ENCODE data around the gene APH1B.
"Not testable (repeated sequence)": the region's sequence is repeated elsewhere in the genome, so short reads cannot be mapped to it uniquely, and the experiment has no call there.

The APH1B gene

GRCh38 chr15:63277038-63277892, at the start of gene APH1B:
Gene APH1B (plus strand): TSS chr15:63277605. CDS start chr15:63277624, 19 bp downstream.
- H3K27ac ChIP-seq (ENCODE audit: low read depth, low read length) = peak within 1 kb of the TSS; percentile 81
- peaks cover 5% of the 10 kb centered on the region for H3K4me1 ChIP-seq (ENCODE audit: control insufficient read depth, insufficient read depth, low read length)
- peak within 1 kb of the TSS; percentile 73 for H3K9ac ChIP-seq (ENCODE audit: low read length)
- H3K27me3 ChIP-seq (ENCODE audit: control insufficient read depth, insufficient read depth, low read length) = no peaks in the 10 kb centered on the region
- H3K4me3 ChIP-seq (ENCODE audit: low read length) = peak within 1 kb of the TSS; percentile 75
- no peaks in the 10 kb centered on the region for H3K36me3 ChIP-seq (ENCODE audit: control insufficient read depth, insufficient read depth, low read length)

GRCh38 chr15:63227689-63228088, 49.7 kb upstream of the APH1B start:
- H3K36me3 ChIP-seq (ENCODE audit: control insufficient read depth, insufficient read depth, low read length) = no peaks in the 10 kb centered on the region
- no peak overlapping the region for H3K4me3 ChIP-seq (ENCODE audit: low read length)
- no peak overlapping the region for H3K27ac ChIP-seq (ENCODE audit: low read depth, low read length)
- peaks cover 2% of the 10 kb centered on the region for H3K4me1 ChIP-seq (ENCODE audit: control insufficient read depth, insufficient read depth, low read length)
- H3K9ac ChIP-seq (ENCODE audit: low read length) = no peak overlapping the region
- H3K27me3 ChIP-seq (ENCODE audit: control insufficient read depth, insufficient read depth, low read length) = no peaks in the 10 kb centered on the region

GRCh38 chr15:63231206-63231605, 46.2 kb upstream of the APH1B start:
- Histone ChIP-seq H3K4me3 (ENCODE audit: low read length) (no peak overlapping the region), H3K27me3 (ENCODE audit: control insufficient read depth, insufficient read depth, low read length) (no peaks in the 10 kb centered on the region), H3K27ac (ENCODE audit: low read depth, low read length) (no peak overlapping the region), H3K4me1 (ENCODE audit: control insufficient read depth, insufficient read depth, low read length) (peaks cover 9% of the 10 kb centered on the region), H3K36me3 (ENCODE audit: control insufficient read depth, insufficient read depth, low read length) (no peaks in the 10 kb centered on the region), H3K9ac (ENCODE audit: low read length) (no peak overlapping the region)

- no peak overlapping the region for H3K4me3 ChIP-seq (ENCODE audit: low read length)
- no peaks in the 10 kb centered on the region for H3K27me3 ChIP-seq (ENCODE audit: control insufficient read depth, insufficient read depth, low read length)
- no peak overlapping the region for H3K9ac ChIP-seq (ENCODE audit: low read length)
- no peaks in the 10 kb centered on the region for H3K36me3 ChIP-seq (ENCODE audit: control insufficient read depth, insufficient read depth, low read length)
- H3K27ac ChIP-seq (ENCODE audit: low read depth, low read length) = no peak overlapping the region
- H3K4me1 ChIP-seq (ENCODE audit: control insufficient read depth, insufficient read depth, low read length) = peaks cover 9% of the 10 kb centered on the region
Observed at GRCh38 chr15:63231706-63232105, 45.7 kb upstream of the APH1B start.

- Histone ChIP-seq H3K27ac (ENCODE audit: low read depth, low read length) (no peak overlapping the region), H3K9ac (ENCODE audit: low read length) (no peak overlapping the region), H3K27me3 (ENCODE audit: control insufficient read depth, insufficient read depth, low read length) (no peaks in the 10 kb centered on the region), H3K36me3 (ENCODE audit: control insufficient read depth, insufficient read depth, low read length) (no peaks in the 10 kb centered on the region), H3K4me3 (ENCODE audit: low read length) (no peak overlapping the region), H3K4me1 (ENCODE audit: control insufficient read depth, insufficient read depth, low read length) (peaks cover 7% of the 10 kb centered on the region)
Observed at GRCh38 chr15:63232405-63232804, 45.0 kb upstream of the APH1B start.

- Histone ChIP-seq H3K27ac (ENCODE audit: low read depth, low read length) (no peak overlapping the region), H3K4me1 (ENCODE audit: control insufficient read depth, insufficient read depth, low read length) (peaks cover 7% of the 10 kb centered on the region), H3K4me3 (ENCODE audit: low read length) (no peak overlapping the region), H3K27me3 (ENCODE audit: control insufficient read depth, insufficient read depth, low read length) (no peaks in the 10 kb centered on the region), H3K36me3 (ENCODE audit: control insufficient read depth, insufficient read depth, low read length) (no peaks in the 10 kb centered on the region), H3K9ac (ENCODE audit: low read length) (no peak overlapping the region)
Observed at GRCh38 chr15:63232943-63233342, 44.5 kb upstream of the APH1B start.

- Histone ChIP-seq H3K36me3 (ENCODE audit: control insufficient read depth, insufficient read depth, low read length) (no peaks in the 10 kb centered on the region), H3K27me3 (ENCODE audit: control insufficient read depth, insufficient read depth, low read length) (no peaks in the 10 kb centered on the region), H3K4me3 (ENCODE audit: low read length) (no peak overlapping the region), H3K4me1 (ENCODE audit: control insufficient read depth, insufficient read depth, low read length) (peaks cover 7% of the 10 kb centered on the region), H3K9ac (ENCODE audit: low read length) (no peak overlapping the region), H3K27ac (ENCODE audit: low read depth, low read length) (peak overlapping the region; percentile 24)
Observed at GRCh38 chr15:63233667-63234423, 43.6 kb upstream of the APH1B start.

DNA sequence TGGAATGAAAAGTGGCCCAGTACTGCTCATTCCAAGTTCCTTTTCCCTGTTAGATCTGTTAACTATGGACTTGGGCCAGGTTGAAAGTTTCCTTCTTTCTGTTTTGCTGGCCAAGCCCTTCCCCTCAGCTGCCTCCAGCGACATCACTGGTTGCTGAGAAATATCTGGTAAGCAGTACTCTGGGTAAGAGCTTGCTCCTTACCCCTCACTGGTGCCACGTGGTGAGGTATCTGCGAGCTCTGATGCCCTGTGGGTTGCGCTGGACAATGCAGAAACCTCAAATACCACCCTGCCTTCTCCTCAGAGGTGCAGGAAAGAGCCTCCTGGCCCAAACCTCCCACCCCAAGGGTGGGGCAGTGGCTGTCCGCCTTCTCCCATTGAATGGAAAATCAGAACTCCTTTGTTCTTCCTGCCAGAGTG, 42.9 kb upstream of the APH1B start:
- peak overlapping the region; percentile 24 for H3K27ac ChIP-seq (ENCODE audit: low read depth, low read length)
- H3K36me3 ChIP-seq (ENCODE audit: control insufficient read depth, insufficient read depth, low read length) = no peaks in the 10 kb centered on the region
- H3K9ac ChIP-seq (ENCODE audit: low read length) = no peak overlapping the region
- no peak overlapping the region for H3K4me3 ChIP-seq (ENCODE audit: low read length)
- no peaks in the 10 kb centered on the region for H3K27me3 ChIP-seq (ENCODE audit: control insufficient read depth, insufficient read depth, low read length)
- H3K4me1 ChIP-seq (ENCODE audit: control insufficient read depth, insufficient read depth, low read length) = peaks cover 7% of the 10 kb centered on the region

GRCh38 chr15:63236272-63236671, 41.1 kb upstream of the APH1B start:
- H3K4me1 ChIP-seq (ENCODE audit: control insufficient read depth, insufficient read depth, low read length) = peaks cover 7% of the 10 kb centered on the region
- no peak overlapping the region for H3K27ac ChIP-seq (ENCODE audit: low read depth, low read length)
- H3K4me3 ChIP-seq (ENCODE audit: low read length) = no peak overlapping the region
- H3K36me3 ChIP-seq (ENCODE audit: control insufficient read depth, insufficient read depth, low read length) = no peaks in the 10 kb centered on the region
- H3K9ac ChIP-seq (ENCODE audit: low read length) = no peak overlapping the region
- no peaks in the 10 kb centered on the region for H3K27me3 ChIP-seq (ENCODE audit: control insufficient read depth, insufficient read depth, low read length)

GRCh38 chr15:63237086-63237485, 40.3 kb upstream of the APH1B start:
- not testable (repeated sequence) for H3K36me3 ChIP-seq (ENCODE audit: control insufficient read depth, insufficient read depth, low read length); H3K27ac ChIP-seq (ENCODE audit: low read depth, low read length); H3K27me3 ChIP-seq (ENCODE audit: control insufficient read depth, insufficient read depth, low read length); H3K4me1 ChIP-seq (ENCODE audit: control insufficient read depth, insufficient read depth, low read length); H3K4me3 ChIP-seq (ENCODE audit: low read length); H3K9ac ChIP-seq (ENCODE audit: low read length)

DNA sequence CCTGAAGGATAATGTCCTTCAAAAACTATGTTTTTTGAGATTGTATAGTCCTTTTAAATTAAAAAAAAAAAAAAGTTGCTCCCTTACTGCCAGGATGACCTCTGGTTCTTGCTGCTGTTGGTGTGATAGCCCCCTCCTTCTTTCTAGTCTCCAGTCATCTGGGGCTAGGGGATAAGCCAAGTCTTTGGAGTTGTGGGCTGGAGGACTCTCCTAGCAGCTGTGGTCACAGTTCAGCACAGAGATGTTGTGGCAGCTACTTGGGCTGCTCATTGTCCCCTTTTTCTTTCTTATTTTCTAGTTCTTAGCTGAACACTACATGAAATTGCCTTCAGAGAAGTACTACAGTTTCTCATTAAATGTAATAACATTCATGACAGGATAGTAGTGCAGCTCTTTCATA, 39.2 kb upstream of the APH1B start:
- Histone ChIP-seq H3K36me3 (ENCODE audit: control insufficient read depth, insufficient read depth, low read length) (no peaks in the 10 kb centered on the region), H3K27ac (ENCODE audit: low read depth, low read length) (no peak overlapping the region), H3K9ac (ENCODE audit: low read length) (no peak overlapping the region), H3K27me3 (ENCODE audit: control insufficient read depth, insufficient read depth, low read length) (no peaks in the 10 kb centered on the region), H3K4me1 (ENCODE audit: control insufficient read depth, insufficient read depth, low read length) (peaks cover 7% of the 10 kb centered on the region), H3K4me3 (ENCODE audit: low read length) (no peak overlapping the region)

DNA sequence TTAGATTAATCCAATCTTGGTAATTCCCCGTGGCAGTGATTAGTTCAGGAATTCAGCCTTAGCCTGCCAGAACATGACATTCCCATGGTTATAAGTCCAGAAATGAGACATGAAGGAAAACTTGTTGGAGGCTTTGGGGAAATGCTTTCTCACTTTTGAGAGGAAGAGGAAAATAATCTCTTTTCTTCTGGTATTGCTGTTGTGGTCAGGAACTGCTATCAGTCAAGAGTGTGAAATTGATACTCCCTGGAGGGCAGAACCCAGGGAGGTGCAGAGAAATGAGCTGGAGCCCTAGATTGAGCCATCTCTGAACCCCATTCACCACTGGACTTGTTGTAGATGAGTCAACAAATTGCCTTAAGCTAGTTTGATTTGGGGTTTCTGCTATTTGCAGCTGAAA, 38.6 kb upstream of the APH1B start:
- no peaks in the 10 kb centered on the region for H3K36me3 ChIP-seq (ENCODE audit: control insufficient read depth, insufficient read depth, low read length)
- H3K27me3 ChIP-seq (ENCODE audit: control insufficient read depth, insufficient read depth, low read length) = no peaks in the 10 kb centered on the region
- H3K4me1 ChIP-seq (ENCODE audit: control insufficient read depth, insufficient read depth, low read length) = peaks cover 7% of the 10 kb centered on the region
- H3K9ac ChIP-seq (ENCODE audit: low read length) = no peak overlapping the region
- no peak overlapping the region for H3K4me3 ChIP-seq (ENCODE audit: low read length)
- H3K27ac ChIP-seq (ENCODE audit: low read depth, low read length) = no peak overlapping the region

Measured in rectal smooth muscle tissue (tissue), 1 donor.